Glutamatergic neuron (in vitro differentiated cells): ENCODE results near the gene SNRNP25. TPM values are rescaled to one million over a fixed set of nuclear protein-coding genes. Genes with fewer than 3 reads are reported as not detected.

Experiments used
- DNase-seq: peaks from one replicate; pipeline ENCODE4 v3.0.0; 2022
- H3K27ac Mint-ChIP-seq: one replicate; pipeline ENCODE4 v1.8.0; 2020; ENCODE audit warnings: mild to moderate bottlenecking, mixed read lengths, inconsistent platforms; ENCODE audit not compliant: unreplicated experiment
- H3K27me3 Mint-ChIP-seq: one replicate; pipeline ENCODE4 v1.8.0; 2020; ENCODE audit warnings: mild to moderate bottlenecking, moderate library complexity, mixed read lengths, inconsistent platforms; ENCODE audit not compliant: unreplicated experiment
- H3K36me3 Mint-ChIP-seq: one replicate; pipeline ENCODE4 v1.8.0; 2020; ENCODE audit warnings: mild to moderate bottlenecking, mixed read lengths, inconsistent platforms; ENCODE audit not compliant: unreplicated experiment
- H3K4me1 Mint-ChIP-seq: one replicate; pipeline ENCODE4 v1.8.0; 2020; ENCODE audit warnings: mild to moderate bottlenecking, low read depth, mixed read lengths, inconsistent platforms; ENCODE audit not compliant: unreplicated experiment
- H3K4me3 Mint-ChIP-seq: one replicate; pipeline ENCODE4 v1.8.0; 2020; ENCODE audit warnings: mild to moderate bottlenecking, mixed read lengths, inconsistent platforms; ENCODE audit not compliant: unreplicated experiment
- H3K9me3 Mint-ChIP-seq: one replicate; pipeline ENCODE4 v1.8.0; 2020; ENCODE audit warnings: mild to moderate bottlenecking, moderate library complexity, mixed read lengths, inconsistent platforms; ENCODE audit not compliant: unreplicated experiment
- CTCF ChIP-seq: fragments of 200-600 bp; sonication (generic); IDR thresholded peaks from one replicate; pipeline ENCODE4 v1.5.0; 2021; ENCODE audit not compliant: partially characterized antibody, unreplicated experiment
- total RNA-seq: library from RNA; stranded (reverse); fragmentation: NEBNext Ultra II Directional; extraction: Animal tissue kit (Norgen Biotek cat#: 25700); gene quantifications from one replicate; pipeline ENCODE4 v1.2.1, GENCODE V29; 2021; ENCODE audit not compliant: unreplicated experiment

Gene SNRNP25
- total RNA-seq, 1 donor from 2014 or later = 21.5 TPM

- H3K4me1 Mint-ChIP-seq = peaks cover 2% of the 10 kb centered on the region
- TF ChIP-seq CTCF = no peak
- no peak overlapping the region for H3K27ac Mint-ChIP-seq
- no peaks in the 10 kb centered on the region for H3K9me3 Mint-ChIP-seq
- H3K4me3 Mint-ChIP-seq = peak overlapping the region; percentile 25
- H3K27me3 Mint-ChIP-seq = peaks cover 5% of the 10 kb centered on the region
- H3K36me3 Mint-ChIP-seq = no peaks in the 10 kb centered on the region
- no peak for DNase-seq
These were observed 41.3 kb downstream of the SNRNP25 start for GRCh38 chr16:94918-95265.

- H3K27ac Mint-ChIP-seq = no peak overlapping the region
- H3K4me1 Mint-ChIP-seq = peaks cover 7% of the 10 kb centered on the region
- H3K27me3 Mint-ChIP-seq = peaks cover 8% of the 10 kb centered on the region
- no peak overlapping the region for H3K4me3 Mint-ChIP-seq
- peaks cover 4% of the 10 kb centered on the region for H3K9me3 Mint-ChIP-seq
- peak; percentile 97 for TF ChIP-seq CTCF
- H3K36me3 Mint-ChIP-seq = no peaks in the 10 kb centered on the region
- peak; percentile 86 for DNase-seq
These were observed 43.3 kb downstream of the SNRNP25 start for GRCh38 chr16:96935-97381.

GRCh38 chr16:97822-98221 lies 44.2 kb downstream of the SNRNP25 start:
- H3K36me3 Mint-ChIP-seq = no peaks in the 10 kb centered on the region
- no peak for DNase-seq
- no peak overlapping the region for H3K27ac Mint-ChIP-seq
- peaks cover 13% of the 10 kb centered on the region for H3K27me3 Mint-ChIP-seq
- no peak for TF ChIP-seq CTCF
- H3K4me1 Mint-ChIP-seq = peaks cover 15% of the 10 kb centered on the region
- peaks cover 4% of the 10 kb centered on the region for H3K9me3 Mint-ChIP-seq
- H3K4me3 Mint-ChIP-seq = no peak overlapping the region

- H3K27me3 Mint-ChIP-seq = peaks cover 9% of the 10 kb centered on the region
- H3K36me3 Mint-ChIP-seq = no peaks in the 10 kb centered on the region
- H3K4me1 Mint-ChIP-seq = peaks cover 15% of the 10 kb centered on the region
- peaks cover 4% of the 10 kb centered on the region for H3K9me3 Mint-ChIP-seq
- no peak for TF ChIP-seq CTCF
- H3K27ac Mint-ChIP-seq = no peak overlapping the region
- H3K4me3 Mint-ChIP-seq = no peak overlapping the region
- DNase-seq = no peak
These were observed 47.4 kb downstream of the SNRNP25 start for GRCh38 chr16:100989-101388.

GRCh38 chr16:101586-101985 lies 48.0 kb downstream of the SNRNP25 start:
- no peak overlapping the region for H3K4me3 Mint-ChIP-seq
- no peaks in the 10 kb centered on the region for H3K36me3 Mint-ChIP-seq
- no peak for DNase-seq
- peaks cover 15% of the 10 kb centered on the region for H3K4me1 Mint-ChIP-seq
- no peak for TF ChIP-seq CTCF
- no peak overlapping the region for H3K27ac Mint-ChIP-seq
- peaks cover 9% of the 10 kb centered on the region for H3K27me3 Mint-ChIP-seq
- H3K9me3 Mint-ChIP-seq = peaks cover 4% of the 10 kb centered on the region
